Activated CD4-positive, alpha-beta T cell treated with anti-CD3 and anti-CD28 coated beads for 1 hour (primary cell): ENCODE results near the gene PMF1.
"Not testable (repeated sequence)": the region's sequence is repeated elsewhere in the genome, so short reads cannot be mapped to it uniquely, and the experiment has no call there.

ENCODE experiments used
- DNase-seq: peaks from one replicate; pipeline ENCODE4 v3.0.0-alpha.2; 2020

Gene PMF1

DNA sequence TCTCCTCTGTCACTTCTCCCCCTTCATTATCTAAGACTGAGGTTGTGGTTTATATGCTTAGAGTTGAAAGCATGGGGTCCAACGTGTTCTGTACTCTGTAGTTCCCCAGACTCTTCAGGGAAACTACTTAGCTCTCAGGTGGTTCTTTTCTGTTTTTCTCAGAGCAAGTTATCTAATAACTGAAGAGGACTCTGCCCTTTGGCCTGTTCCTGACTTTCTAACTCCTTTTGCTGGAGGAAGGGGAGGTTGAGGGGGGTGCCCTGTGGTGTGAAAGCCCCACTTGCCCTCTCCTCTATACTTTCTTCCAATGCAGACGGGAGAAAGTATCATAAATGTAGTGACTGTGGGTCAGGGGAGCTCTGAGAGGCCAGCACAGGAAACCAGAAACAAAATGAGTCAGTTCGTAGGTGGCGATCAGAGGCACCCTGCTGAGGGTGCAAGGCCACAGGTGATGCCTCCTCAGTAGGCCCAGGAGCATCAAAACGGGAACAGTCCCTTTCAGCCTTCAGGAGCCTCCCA, 13.9 kb upstream of the PMF1 start:
- no peak for DNase-seq

DNA sequence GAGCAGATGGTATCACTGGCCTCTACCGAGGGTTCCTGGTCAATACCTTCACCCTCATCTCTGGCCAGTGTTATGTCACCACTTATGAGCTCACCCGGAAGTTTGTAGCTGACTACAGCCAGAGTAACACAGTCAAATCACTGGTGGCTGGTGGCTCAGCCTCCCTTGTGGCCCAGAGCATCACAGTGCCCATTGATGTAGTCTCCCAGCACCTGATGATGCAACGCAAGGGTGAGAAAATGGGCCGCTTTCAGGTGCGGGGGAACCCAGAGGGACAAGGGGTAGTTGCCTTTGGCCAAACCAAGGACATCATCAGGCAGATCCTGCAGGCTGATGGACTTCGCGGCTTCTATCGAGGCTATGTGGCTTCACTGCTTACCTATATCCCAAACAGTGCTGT, 12.8 kb upstream of the PMF1 start:
- DNase-seq, result no peak

DNA sequence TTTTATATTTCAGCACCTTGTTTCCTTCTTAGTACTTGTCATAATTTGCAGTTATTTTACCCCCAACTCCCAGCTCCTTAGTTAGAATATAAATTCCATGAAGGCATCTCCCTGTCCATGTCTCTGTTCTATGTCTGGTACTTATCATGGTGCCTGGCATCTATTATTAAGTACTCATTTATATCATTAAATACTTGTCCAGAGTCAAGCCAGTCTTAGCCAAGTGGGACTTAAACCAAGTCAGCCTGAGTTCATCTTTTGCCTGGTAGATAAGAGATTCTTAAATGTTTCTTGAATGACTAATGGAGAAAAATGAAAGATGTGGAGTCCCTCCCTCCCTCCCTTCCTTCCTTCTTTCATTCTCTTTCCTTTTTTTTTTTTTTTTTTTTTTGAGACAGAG, 9.5 kb upstream of the PMF1 start:
- no peak for DNase-seq

DNA sequence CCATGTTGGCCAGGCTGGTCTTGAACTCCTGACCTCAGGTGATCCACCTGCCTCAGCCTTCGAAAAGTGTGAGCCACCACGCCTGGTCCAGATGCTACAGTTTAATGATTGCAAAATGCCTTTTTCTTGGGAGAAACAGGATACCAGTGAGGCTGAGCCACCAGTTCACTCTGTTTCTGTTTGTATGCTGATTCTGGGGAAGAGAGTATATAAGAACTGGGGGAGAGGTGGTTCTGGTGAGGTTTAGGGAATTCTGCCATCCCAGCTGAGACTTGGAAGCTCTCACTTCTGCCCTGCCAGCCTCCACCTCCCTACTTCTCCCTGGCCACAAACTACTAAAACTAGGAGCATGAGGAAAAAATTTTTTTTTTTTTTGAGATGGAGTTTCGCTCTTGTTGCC, 8.1 kb upstream of the PMF1 start:
- no peak for DNase-seq

DNA sequence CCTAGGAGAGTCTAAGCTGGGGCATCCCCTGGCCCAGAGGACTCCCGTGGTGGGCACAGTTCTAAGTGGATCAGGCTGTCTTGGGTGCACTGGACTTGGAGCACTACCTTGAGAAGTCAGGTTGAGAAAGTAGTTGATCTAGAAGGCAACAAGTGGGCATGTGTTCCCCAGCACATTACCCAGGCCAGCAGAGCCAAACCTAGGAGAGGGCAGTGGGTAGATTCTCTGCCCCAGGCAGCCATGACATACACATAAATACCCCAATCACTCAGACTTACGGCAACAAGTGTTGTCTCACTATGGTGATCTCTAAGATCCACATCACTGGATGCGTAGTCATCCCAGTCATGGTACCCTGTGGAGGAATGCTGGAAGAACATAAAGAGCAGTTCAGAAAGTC, 1.6 kb upstream of the PMF1 start:
- no peak for DNase-seq

DNA sequence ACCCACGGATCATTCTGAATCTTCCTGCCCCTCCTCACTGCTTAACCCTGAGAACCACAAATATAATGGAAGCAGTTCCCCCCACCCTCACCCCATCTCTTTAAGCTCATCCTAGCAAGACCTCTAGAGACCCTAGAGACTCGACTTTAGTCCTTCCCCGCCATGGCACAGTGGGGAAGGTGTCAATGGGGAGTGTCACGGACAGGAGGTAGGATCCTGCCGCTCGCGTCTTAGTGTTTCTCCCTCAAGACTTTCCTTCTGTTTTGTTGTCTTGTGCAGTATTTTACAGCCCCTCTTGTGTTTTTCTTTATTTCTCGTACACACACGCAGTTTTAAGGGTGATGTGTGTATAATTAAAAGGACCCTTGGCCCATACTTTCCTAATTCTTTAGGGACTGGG, 677 bp upstream of the PMF1 start:
- DNase-seq, result no peak

DNA sequence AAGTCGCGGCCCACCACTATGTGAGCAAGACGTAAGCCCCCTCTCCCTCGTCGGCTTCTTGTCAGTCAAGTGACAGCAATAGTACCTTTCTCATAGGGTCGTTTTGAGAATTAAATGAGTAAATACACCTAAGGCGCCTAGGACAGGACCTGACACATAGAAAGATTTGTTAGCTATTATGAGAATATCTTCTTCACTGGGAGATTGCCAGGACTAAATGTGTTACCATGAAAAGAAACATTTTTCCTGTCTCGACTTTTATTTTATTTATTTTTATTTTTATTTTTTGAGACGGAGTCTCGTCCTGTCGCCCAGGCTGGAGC, 798 bp downstream of the PMF1 start:
- DNase-seq, result no peak

DNA sequence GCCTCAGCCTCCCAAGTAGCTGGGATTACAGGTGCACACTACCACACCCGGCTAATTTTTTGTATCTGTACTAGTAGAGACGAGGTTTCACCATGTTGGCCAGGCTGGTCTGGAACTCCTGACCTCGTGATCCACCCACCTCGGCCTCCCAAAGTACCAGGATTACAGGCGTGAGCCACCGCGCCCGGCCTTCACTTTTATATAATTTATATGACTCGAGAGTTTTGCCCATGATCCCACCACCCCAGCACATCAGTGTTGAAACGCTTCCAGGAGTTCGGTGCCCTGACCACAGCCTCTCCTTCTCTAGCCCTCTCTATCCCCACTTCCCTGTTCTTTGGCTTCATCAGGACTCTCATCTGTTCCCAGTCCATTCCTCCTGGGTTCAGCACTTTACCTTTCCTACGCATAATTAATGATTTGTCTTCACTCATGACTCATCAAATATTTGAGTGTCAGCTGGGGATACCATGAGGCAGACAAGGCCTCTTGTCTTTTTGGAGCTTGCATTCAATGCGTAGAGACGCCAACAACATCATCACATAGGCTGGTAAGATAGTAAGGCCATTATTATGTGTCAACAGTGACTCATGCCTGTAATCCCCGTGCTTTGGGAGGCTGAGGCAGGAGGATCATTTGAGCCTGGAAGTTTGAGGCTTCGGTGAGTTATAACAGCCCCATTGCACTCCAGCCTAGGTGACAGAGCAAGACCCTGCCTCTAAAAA, 1.4 kb downstream of the PMF1 start:
- DNase-seq, result no peak

DNA sequence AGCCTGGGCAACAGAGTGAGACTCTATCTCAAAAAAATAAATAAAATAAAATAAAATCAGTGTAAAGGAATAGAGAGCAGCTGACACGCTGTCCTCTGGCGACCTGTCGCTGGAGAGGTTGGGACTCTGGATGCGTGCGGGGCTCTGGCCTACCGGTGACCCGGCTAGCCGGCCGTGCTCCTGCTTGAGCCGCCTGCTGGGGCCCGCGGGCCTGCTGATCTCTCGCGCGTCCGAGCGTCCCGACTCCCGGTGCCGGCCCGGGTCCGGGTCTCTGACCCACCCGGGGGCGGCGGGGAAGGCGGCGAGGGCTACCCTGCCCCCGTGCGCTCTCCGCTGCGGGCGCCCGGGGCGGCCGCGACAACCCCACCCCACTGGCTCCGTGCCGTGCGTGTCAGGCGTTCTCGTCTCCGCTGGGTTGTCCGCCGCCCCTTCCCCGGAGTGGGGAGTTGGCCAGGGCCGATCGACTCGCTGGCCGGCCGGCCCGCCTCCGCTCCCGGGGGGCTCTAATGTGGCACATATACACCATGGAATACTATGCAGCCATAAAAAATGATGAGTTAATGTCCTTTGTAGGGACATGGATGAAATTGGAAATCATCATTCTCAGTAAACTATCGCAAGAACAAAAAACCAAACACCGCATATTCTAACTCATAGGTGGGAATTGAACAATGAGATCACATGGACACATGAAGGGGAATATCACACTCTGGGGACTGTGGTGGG, 3.7 kb downstream of the PMF1 start:
- DNase-seq, result not testable (repeated sequence)

DNA sequence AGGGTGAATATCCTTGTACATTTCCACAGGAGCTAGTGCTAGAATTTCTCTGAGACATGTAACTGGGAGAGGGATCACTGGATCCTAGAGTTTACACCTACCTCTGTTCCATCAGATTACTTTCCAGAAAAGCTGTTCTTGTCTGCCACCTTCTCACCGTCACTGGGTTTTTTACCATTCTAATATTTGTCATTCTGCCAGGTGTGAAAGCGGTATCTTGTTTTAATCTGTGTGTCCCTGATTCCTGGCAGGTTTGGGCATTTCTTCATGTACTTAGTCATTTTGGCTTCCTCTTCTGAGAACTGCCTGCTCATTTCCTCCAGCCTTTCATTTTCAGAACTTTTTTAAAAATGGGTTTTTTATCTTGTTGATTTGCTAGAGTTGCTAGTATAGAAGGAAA, 5.1 kb downstream of the PMF1 start:
- no peak for DNase-seq

DNA sequence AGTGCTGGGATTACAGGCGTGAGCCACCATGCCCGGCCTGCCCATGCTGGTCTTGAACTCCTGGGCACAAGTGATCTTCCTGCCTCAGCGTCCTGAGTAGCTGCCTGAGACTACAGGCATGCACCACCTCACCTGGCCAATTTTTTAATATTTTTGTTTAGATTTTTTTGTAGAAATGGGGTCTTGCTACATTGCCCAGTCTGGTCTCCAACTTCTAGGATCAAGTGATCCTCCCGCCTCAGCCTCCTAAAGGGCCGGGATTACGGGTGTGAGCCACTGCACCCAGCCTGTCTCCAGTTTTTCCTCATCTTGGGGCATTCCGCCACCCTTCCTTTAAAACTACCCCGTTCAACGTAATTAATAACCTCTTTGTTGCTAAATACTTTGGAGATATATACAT, 7.4 kb downstream of the PMF1 start:
- DNase-seq, result no peak

DNA sequence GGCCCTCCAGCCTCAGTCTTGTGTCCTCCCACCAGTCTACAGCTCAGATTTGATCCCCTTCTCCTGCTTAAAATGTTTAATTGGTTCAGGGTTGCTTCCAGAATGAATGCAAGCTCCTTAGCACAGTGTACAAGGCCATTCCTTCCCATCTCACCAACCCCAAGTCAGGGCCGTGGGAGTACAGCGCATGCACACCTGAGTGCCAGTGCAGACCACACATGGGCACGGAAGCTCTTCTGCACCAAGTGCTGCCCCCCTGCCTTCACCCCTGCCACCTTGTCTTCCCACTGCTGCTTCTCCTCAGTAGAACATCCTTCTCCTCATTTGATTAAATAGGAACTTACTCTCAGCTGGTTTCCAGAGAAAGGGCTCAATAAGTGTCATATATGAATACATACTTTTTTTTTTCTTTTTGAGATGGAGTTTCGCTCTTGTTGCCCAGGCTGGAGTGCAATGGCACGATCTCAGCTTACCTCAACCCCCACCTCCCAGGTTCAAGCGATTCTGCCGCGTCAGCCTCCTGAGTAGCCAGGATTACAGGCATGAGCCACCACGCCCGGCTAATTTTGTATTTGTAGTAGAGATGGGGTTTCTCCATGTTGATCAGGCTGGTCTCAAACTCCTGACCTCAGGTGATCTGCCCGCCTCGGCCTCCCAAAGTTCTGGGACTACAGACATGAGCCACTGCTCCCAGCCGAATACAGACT, 9.3 kb downstream of the PMF1 start:
- no peak for DNase-seq

DNA sequence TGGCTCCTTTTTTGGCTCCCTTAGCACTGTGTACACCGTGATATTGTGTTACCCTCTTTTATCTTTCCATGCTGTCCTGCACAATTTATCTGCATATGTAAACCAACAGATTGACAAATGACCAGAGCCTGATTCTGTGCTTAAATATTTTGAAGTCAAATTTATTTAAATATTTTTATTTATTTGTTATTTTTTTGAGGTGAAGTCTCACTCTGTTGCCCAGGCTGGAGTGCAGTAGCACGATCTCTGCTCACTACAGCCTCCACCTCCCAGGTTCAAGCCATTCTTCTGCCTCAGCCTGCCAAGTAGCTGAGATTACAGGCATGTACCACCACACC, 12.8 kb downstream of the PMF1 start:
- DNase-seq, result no peak

DNA sequence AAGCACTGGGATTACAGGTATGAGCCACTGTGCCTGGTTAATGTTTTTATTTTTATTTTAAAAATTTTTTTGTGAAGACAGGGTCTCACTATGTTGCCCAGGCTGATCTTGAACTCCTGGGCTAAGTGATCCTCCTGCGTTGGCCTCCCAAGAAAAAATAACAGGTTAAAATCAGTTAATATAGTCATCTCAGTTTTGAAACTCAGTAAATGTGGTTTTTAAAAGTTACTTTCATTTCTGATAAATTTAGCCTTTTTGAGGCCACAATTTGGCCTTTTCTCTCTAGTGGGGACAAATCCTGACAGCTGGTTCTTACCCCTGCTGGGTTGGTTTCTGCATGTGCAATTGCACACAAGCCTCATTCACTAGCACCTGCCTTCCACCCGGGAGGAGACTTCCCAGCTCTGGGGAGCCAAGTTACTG, 13.3 kb downstream of the PMF1 start:
- DNase-seq, result no peak

DNA sequence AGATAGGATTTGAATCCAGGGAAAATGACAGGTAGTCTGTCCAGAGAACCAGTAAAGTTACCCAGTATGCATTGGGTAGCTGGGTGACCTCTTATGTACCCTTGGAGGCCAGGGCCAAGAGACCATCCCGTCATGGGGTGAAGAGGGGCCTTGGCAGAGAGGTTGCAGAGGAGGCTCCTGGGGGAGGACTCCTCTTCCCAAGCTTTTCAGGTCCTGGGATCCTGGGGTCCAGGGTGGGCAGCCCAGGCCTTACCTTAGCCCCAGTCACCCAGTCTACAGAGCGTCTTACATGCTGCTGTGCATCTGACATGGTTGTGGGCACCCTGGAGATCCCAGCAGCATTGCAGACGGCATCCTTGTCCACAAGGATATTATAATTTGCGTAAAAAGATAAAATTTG, 14.0 kb downstream of the PMF1 start:
- DNase-seq, result no peak

DNA sequence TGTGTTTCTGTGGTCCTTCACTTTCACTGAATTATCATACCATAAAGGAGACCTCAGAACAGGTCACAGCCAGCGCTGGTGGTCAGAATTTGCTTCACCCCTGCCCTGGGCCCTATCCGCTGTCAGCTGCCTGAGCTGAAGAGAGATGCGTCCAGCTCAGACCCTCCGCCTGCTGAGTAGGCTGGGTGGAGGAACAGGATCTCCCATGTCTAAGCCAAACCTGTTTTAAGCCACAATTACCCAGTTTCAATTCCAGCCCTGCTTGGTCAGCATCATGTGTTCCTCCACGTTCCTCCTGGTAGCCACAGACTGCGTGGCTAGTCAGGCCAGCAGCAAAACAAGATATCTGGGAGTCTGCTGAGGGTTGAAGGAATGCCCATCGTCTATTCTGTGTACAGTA, 15.7 kb downstream of the PMF1 start:
- DNase-seq, result no peak

DNA sequence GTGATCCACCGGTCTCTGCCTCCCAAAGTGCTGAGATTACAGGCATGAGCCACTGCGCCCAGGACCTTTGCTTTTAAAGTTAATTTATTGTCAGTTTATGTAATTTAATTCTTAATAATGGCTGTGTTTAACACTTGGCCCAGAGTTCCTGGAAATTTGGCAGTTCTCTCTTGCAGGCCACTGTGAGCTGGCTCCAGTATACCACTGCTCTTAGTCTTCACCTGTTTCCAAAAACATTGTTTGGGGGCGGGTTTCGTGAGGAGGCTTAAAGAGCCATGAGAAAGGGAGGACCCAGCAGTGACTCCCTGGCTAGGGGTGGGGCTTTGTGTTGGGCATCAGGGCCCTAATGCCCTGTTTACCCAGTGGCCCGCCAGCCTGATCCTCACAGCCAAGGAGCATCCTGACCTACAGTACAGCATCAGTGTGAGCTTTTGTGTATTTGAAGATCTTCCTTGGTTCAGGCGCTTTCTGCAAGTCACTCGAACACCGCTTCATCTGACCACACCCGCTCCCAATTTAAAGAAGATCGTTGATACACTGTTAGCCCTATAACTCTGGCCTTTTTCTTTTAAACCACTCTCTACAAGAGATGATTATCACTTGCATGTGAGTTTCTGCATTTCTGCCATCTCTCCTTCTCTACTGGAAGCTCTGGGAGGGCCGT, 17.1 kb downstream of the PMF1 start:
- no peak for DNase-seq

DNA sequence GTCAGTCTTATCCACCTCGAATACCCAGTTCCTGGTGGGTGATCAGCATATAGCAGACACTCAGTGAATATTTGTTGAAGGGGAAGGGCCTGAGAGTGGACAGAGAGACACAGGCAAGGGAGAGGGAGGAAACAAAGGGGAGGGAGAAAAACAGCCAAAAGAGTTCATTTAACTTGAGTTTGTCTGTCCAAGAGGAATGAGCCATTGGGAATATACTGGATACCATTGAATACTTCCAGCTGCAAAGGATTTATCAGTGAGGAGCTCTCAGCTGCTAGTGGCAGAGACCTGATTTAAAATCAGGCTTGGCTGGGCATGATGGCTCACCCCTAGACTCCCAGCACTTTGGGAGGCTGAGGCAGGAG, 17.6 kb downstream of the PMF1 start:
- DNase-seq, result no peak

DNA sequence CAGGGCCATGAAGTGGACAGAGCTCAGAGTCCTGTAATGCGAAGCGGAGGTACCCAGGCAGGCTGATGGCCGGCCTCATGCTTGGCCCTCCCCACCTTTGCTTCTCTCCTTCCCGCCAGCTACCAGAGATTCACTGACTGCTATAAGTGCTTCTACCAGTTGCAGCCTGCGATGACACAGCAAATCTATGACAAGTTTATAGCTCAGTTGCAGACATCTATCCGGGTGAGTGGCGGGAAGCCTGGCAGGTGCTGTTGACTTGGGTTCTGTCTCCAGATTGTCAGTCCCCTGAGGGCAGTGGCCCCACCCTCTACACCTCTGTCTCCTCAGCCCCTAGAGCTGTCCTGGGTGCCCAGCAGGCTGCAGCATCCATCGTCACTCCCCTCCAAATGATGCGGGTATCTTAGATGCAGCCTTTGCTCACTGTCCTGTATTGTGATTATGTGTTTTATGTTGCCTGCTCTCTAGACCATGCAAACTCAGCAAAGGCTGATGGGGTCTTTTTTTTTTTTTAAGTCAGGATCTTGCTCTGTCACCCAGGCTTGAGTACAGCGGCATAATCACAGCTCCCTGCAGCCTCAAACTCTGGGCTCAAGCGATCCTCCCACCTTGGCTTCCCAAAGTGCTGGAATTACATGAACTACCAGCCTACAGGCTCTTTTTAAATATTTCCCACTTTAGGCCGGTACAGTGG, 19.5 kb downstream of the PMF1 start:
- DNase-seq, result no peak

DNA sequence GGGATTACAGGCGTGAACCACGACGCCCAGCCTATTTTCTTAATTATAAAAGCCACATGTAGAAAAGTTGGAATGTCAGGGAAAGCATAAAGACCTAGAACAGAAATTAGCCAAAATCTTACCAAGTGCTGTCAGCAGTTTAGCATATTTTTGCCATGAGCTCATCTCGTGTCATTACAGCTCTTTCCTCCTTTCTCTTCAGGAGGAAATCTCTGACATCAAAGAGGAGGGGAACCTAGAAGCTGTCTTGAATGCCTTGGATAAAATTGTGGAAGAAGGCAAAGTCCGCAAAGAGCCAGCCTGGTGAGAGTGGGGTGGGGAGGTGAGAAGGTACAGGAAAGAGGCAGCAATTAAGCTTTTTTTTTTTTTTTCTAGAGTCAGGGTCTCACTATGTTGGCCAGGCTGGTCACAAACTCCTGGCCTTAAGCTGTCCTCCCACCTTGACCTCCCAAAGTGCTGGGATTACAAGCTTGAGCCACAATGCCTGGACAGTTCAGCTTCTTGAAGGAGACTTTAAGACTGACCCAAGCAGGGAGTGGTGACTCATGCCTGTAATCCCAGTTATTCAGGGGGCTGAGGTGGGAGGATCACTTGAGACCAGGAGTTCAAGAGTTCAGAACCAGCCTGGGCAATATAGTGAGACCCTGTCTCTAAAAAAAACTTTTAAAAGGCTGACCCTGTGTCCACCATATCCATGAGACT, 20.8 kb downstream of the PMF1 start:
- no peak for DNase-seq

DNA sequence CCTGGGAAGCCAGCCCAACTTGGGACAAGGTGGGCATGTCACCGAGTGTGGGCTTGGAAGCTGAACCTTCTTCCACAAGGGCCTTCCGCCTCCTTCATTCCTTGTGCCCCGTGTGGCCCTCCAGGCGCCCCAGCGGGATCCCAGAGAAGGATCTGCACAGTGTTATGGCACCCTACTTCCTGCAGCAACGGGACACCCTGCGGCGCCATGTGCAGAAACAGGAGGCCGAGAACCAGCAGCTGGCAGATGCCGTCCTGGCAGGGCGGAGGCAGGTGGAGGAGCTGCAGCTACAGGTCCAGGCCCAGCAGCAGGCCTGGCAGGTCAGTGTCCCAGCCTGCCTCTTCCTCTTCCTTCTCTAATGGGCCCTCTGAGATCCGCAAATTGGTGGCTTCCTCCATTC, 23.4 kb downstream of the PMF1 start:
- no peak for DNase-seq

DNA sequence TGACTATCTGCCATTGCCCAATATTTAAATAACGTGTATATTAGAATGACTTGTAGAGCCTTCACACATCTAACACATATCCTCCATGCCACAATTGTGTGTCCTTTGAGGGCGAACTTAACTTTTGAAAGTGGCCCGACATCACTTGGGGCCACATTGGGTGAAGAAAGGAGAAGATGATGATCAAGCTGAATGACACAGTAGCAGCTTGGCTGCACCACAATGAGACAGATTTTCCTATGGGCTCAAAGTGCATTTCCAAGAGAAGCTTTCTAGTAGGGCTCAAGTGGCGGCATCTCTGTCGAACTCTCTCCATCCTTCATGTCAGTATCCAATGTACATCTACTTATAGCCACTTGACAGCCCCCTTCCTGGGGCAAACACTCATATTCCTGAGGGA, 25.4 kb downstream of the PMF1 start:
- no peak for DNase-seq
